Fibroblast of the aortic adventitia (primary cell): ENCODE measurements around the gene RNLS. TPM values are rescaled to one million over a fixed set of nuclear protein-coding genes. Genes with fewer than 3 reads are reported as not detected.

Experiments
- DNase-seq: peaks from one replicate; pipeline ENCODE4 v3.0.0-alpha.2; 2010; ENCODE audit warnings: low read depth
- H3K4me3 ChIP-seq: 2 replicates; pipeline ENCODE4 v1.5.1; 2011; ENCODE audit warnings: low read depth, mild to moderate bottlenecking, control low read depth, low read length, moderate library complexity
- total RNA-seq: library from RNA; depleted of rRNA; stranded (reverse); fragments of >200 nt; gene quantifications from 2 replicates; pipeline ENCODE4 v1.2.3, GENCODE V29; 2012; ENCODE audit warnings: low replicate concordance
- TF ChIP-seq, protein P1 (sequence below): IDR thresholded peaks from 2 replicates; pipeline ENCODE4 v1.5.1; 2011; ENCODE audit warnings: mild to moderate bottlenecking, low read length, control low read depth, inconsistent platforms; ENCODE audit not compliant: insufficient read depth

Gene RNLS
- total RNA-seq, 1 donor, result 16.8 TPM

DNA sequence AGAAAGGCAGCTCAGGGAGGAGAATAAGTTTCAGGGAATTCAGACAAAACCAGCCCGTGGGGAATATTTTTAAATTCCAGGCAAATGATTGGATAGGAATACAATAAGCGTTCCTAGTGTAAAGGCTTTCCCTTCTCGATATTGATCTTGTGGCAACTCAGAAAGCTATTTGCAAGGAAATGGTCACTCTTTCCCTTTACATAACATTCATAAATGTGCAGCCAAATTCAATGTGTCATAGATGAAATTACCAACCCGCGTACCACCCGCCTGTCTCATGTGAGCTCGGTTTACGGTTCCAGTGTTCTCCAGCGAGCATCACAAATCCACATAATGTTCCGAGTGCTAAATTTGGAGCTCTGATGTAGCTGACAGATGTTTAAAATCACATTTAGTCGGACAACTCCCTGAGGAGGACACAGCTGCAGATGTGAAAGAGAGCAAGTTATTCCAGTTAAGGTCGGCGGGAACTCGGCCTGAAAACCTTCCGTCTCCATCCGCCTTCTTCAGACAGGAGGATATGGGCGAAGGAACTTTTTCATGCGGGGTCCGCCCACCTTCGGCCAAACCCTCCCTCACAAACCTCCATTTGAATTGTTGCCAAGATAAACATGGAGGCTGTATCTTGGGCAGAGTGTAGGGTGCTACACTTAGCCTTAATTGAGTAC is 327.0 kb downstream of the RNLS start:
- DNase-seq, result peak; percentile 66
- peak overlapping the region; percentile 26 for H3K4me3 ChIP-seq
- TF ChIP-seq, protein P1, sequence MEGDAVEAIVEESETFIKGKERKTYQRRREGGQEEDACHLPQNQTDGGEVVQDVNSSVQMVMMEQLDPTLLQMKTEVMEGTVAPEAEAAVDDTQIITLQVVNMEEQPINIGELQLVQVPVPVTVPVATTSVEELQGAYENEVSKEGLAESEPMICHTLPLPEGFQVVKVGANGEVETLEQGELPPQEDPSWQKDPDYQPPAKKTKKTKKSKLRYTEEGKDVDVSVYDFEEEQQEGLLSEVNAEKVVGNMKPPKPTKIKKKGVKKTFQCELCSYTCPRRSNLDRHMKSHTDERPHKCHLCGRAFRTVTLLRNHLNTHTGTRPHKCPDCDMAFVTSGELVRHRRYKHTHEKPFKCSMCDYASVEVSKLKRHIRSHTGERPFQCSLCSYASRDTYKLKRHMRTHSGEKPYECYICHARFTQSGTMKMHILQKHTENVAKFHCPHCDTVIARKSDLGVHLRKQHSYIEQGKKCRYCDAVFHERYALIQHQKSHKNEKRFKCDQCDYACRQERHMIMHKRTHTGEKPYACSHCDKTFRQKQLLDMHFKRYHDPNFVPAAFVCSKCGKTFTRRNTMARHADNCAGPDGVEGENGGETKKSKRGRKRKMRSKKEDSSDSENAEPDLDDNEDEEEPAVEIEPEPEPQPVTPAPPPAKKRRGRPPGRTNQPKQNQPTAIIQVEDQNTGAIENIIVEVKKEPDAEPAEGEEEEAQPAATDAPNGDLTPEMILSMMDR, result no peak

DNA sequence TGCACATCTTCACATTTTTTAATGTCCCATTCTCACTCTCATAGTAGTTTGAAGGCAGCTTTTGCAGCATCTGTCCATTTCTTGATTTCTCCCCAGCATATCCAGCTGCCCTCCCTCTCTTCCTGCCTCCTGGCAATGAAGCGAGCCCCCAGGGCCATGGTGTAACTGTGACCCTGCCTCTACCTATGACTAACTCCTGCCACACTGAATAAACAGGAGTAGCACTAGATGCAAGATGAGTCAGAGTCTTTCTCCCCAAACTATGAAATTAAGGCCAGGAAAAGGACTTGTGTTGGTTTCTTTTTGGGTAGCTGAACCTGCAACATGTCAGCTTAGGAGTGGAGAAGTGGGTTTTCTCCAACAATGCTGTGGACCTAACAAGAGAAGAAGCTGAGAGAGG is 329.0 kb downstream of the RNLS start:
- DNase-seq, result peak; percentile 76
- TF ChIP-seq, protein P1, result no peak
- no peak overlapping the region for H3K4me3 ChIP-seq

DNA sequence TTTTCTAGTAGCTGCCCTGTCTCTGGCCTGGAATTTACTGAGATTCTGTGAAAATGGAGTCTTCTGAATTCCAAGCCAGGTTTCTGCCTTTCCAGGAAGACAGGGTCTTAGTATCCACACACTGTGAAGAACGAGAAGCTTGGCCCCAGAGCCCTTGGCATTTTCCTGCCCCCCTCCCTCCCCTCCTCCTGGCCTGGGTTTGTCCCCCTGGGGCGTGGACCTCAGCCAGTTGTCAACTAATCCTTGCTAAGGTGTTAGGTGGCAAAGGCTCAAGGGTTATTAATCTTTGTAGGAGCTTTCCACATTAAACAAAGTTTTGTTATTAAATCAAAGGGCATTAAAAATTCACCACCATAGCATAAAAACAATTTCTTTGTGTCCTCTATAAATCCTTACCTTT is 329.5 kb downstream of the RNLS start:
- no peak overlapping the region for H3K4me3 ChIP-seq
- TF ChIP-seq, protein P1, result no peak
- DNase-seq, result no peak

DNA sequence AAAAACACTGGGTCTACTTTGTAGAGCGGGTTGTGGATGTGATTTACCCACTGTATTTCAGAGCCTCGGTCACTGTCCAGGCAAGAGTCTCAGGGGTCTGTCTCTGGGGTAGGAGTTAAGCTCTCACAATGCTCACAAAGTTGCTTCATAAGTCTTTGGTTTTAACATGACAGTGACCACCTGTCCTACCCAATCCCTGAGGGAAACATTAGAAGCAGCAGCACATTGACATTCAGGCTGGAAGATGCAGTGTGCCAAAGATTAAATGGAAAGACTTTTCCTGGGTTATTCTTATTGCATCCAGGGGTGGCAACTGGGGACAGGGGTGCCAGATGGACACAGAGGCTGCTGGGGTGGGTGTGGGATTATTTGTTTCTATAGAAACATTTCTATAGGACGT is 330.0 kb downstream of the RNLS start:
- TF ChIP-seq, protein P1, result no peak
- DNase-seq, result no peak
- no peak overlapping the region for H3K4me3 ChIP-seq

DNA sequence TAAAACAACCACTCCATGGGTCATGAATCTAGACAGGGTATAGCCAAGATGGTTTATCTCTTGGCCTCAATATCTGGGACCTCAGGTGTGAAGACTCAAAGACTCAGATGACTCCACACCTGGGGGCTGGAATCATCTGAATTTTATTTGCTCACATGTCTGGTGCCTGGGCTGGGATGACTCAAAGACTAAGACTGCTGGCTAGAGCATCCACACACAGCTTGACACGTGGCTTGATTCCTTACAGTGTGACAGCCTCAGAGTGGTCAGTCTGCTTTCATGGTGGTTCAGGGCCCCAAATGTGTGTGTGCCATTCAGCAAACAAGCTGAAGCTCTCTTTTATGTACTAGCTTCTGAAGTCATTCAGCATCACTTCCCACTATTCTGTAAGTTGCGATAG is 333.7 kb downstream of the RNLS start:
- TF ChIP-seq, protein P1, result no peak
- no peak for DNase-seq
- no peak overlapping the region for H3K4me3 ChIP-seq

DNA sequence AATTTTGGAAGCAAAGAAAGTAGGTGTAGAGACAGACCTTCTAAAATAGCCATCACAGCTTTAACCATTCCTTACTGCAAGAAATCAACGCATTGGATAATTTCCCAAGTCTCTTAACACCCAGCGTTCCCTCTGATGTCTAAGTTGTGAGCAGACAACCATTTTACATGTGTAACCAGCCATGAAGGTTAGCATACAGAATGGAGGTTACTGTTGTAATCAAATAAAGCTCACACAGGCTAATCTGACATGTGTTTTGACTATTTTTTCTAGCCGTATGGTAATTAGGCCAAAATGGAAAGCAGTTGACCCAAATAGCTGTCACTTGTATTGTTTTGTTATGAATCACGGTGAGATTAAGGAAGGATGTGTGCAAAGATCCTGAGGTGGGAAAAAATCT is 336.4 kb downstream of the RNLS start:
- H3K4me3 ChIP-seq, result no peak overlapping the region
- TF ChIP-seq, protein P1, result no peak
- DNase-seq, result no peak
